K562 (cell line): ENCODE results near the gene ZSCAN12. TPM values are rescaled to one million over a fixed set of nuclear protein-coding genes. Genes with fewer than 3 reads are reported as not detected.

Experiments used
- C11orf30 ChIP-seq: fragments of 450-650 bp; IDR thresholded peaks from 2 replicates; pipeline ENCODE4 v1.6.1; 2016; ENCODE audit warnings: low read depth, mild to moderate bottlenecking
- CREB3L1 ChIP-seq: fragments of 450-650 bp; IDR thresholded peaks from 2 replicates; pipeline ENCODE4 v1.6.1; 2014; ENCODE audit warnings: low read depth, mild to moderate bottlenecking, moderate library complexity, borderline replicate concordance
- ELK1 ChIP-seq: sonication (generic); formaldehyde crosslinking; IDR thresholded peaks from 2 replicates; pipeline ENCODE4 v1.8.1; 2022; ENCODE audit warnings: missing genetic modification reagents
- HLTF ChIP-seq: fragments of 450-650 bp; IDR thresholded peaks from 2 replicates; pipeline ENCODE4 v1.6.1; 2016
- KDM1A ChIP-seq, 2 experiments: fragments of 450-650 bp; IDR thresholded peaks; 2 replicates each; pipeline ENCODE4 v1.6.1; 2016; ENCODE audit warnings: mild to moderate bottlenecking in 2 of 2
- KLF6 ChIP-seq: fragments of 250-450 bp; sonication (Bioruptor Pico); IDR thresholded peaks from 2 replicates; pipeline ENCODE4 v1.4.0; 2020; ENCODE audit warnings: mild to moderate bottlenecking, moderate library complexity, borderline replicate concordance
- NKRF ChIP-seq: fragments of 450-650 bp; IDR thresholded peaks from 2 replicates; pipeline ENCODE4 v1.6.1; 2016; ENCODE audit warnings: borderline replicate concordance
- NR0B1 ChIP-seq: fragments of 450-650 bp; IDR thresholded peaks from one replicate; pipeline ENCODE4 v1.6.1; 2018; ENCODE audit warnings: mild to moderate bottlenecking, moderate library complexity; ENCODE audit not compliant: partially characterized antibody
- NR2F6 ChIP-seq: fragments of 450-650 bp; formaldehyde crosslinking; IDR thresholded peaks from 2 replicates; pipeline ENCODE4 v1.4.0; 2020; ENCODE audit warnings: mild to moderate bottlenecking
- SNRNP70 ChIP-seq: fragments of 200-400 bp; formaldehyde crosslinking; optimal IDR thresholded peaks from 2 replicates; pipeline ENCODE3; 2017; ENCODE audit warnings: low read depth, low read length
- SRF ChIP-seq, 2 experiments: fragments of 250-450, 450-650 bp in 1 of 2; sonication (Bioruptor Pico) in 1 of 2; sonication (generic) in 1 of 2; formaldehyde crosslinking; IDR thresholded peaks; 2 replicates each; pipeline versions ENCODE4 v1.5.0 to v1.5.1; 2020 to 2022; ENCODE audit warnings: mild to moderate bottlenecking in 1 of 2, missing genetic modification reagents in 1 of 2
- SRSF3 ChIP-seq: fragments of 200-400 bp; formaldehyde crosslinking; IDR thresholded peaks from 2 replicates; pipeline ENCODE4 v1.6.1; 2016; ENCODE audit warnings: mild to moderate bottlenecking, low read length, moderate library complexity; ENCODE audit not compliant: insufficient read depth
- TCF7L2 ChIP-seq: fragments of 150-350 bp; IDR thresholded peaks from 2 replicates; pipeline ENCODE4 v1.6.1; 2016; ENCODE audit warnings: low read depth, mild to moderate bottlenecking, low read length, moderate library complexity
- TFAM ChIP-seq: fragments of 250-450 bp; sonication (Bioruptor Pico); conservative IDR thresholded peaks from 2 replicates; pipeline ENCODE4 v1.5.0; 2021; ENCODE audit warnings: mild to moderate bottlenecking, moderate library complexity
- TFE3 ChIP-seq: fragments of 450-650 bp; formaldehyde crosslinking; IDR thresholded peaks from 2 replicates; pipeline ENCODE4 v1.4.0; 2020; ENCODE audit warnings: mild to moderate bottlenecking, mixed read lengths
- ZNF121 ChIP-seq: sonication (generic); formaldehyde crosslinking; conservative IDR thresholded peaks from 2 replicates; pipeline ENCODE4 v1.8.0; 2022; ENCODE audit warnings: missing genetic modification reagents
- ZNF280A ChIP-seq: fragments of 450-650 bp; IDR thresholded peaks from 2 replicates; pipeline ENCODE4 v1.6.1; 2018; ENCODE audit warnings: mild to moderate bottlenecking, low read depth; ENCODE audit not compliant: partially characterized antibody
- polyA plus RNA-seq, 8 experiments: library from polyadenylated mRNA; depleted of rRNA in 4 of 8; stranded (reverse) in 5 of 8; unstranded in 3 of 8; fragments of >200 nt; fragmentation: Nextera tagmentation in 2 of 8; fragmentation: Illumina TruSeq in 1 of 8; extraction: Ambion mirVana in 2 of 8; extraction: Trizol in 1 of 8; gene quantifications; 2 replicates each; pipeline versions ENCODE4 v1.2.1 to v1.2.3, GENCODE V29; 2011 to 2014; ENCODE audit warnings: inconsistent platforms in 1 of 8, missing spikeins in 1 of 8
- total RNA-seq, 7 experiments: library from RNA; depleted of rRNA in 6 of 7; stranded (reverse); fragments of >200 nt in 6 of 7; fragmentation: Illumina TruSeq in 2 of 7; extraction: Trizol in 2 of 7; gene quantifications; 2 replicates each; pipeline versions ENCODE4 v1.2.1 to v1.2.3, GENCODE V29; 2011 to 2021; ENCODE audit warnings: low replicate concordance in 1 of 7

Gene ZSCAN12
- total and polyA plus RNA-seq, 9 of the 15 experiments (the other 6 are each of a cell fraction or from before 2014, with no cell fraction given), result 2.5 to 19.6 (median 12.5) TPM

GRCh38 chr6:28349892-28350737, 49.4 kb downstream of the ZSCAN12 start, which contains the start of gene ZKSCAN3 (continued):
- TF ChIP-seq ELK1 (CRISPR knock-in tag) (no peak), NR0B1 (no peak), CREB3L1 (peak; percentile 87), NKRF (peak; percentile 94), TFE3 (no peak), SNRNP70 (no peak), TCF7L2 (no peak), SRSF3 (0 out of 2 replicates have a peak, but pooled peaks have one; percentile 73), KLF6 (CRISPR knock-in tag) (peak; percentile 48; the same call in 1 of the 2 replicates), C11orf30 (peak; percentile 82), ZNF121 (CRISPR knock-in tag) (no peak), TFAM (CRISPR knock-in tag) (no peak), ZNF280A (no peak), SRF (CRISPR knock-in tag; IDR thresholded peaks at IDR 0.05) (0 out of 4 replicates have a peak, but pooled peaks of 1 of the 2 experiments have one; percentile 64), NR2F6 (peak; percentile 63; the same call in 1 of the 2 replicates), KDM1A (IDR thresholded peaks at IDR 0.05) (peak; percentile 78), HLTF (peak; percentile 99)
